Hepatocyte (in vitro differentiated cells): ENCODE results near the gene TSPAN3. TPM values are rescaled to one million over a fixed set of nuclear protein-coding genes. Genes with fewer than 3 reads are reported as not detected.
A peak's percentile ranks its signal among the peaks of the same experiment; 100 is the strongest.

Source experiments
- DNase-seq: peaks from one replicate; pipeline ENCODE4 v3.0.0-alpha.2; 2016; ENCODE audit warnings: low spot score
- H2AFZ ChIP-seq: fragments of 200-600 bp; sonication (generic); 2 replicates; pipeline ENCODE4 v1.6.0; 2016; ENCODE audit warnings: antibody characterized with exemption, mild to moderate bottlenecking
- H3K27ac ChIP-seq: fragments of 200-600 bp; sonication (generic); 2 replicates; pipeline ENCODE4 v1.5.1; 2016; ENCODE audit warnings: mild to moderate bottlenecking
- H3K27me3 ChIP-seq: fragments of 200-600 bp; sonication (generic); 2 replicates; pipeline ENCODE4 v1.6.1; 2016
- H3K36me3 ChIP-seq: fragments of 200-600 bp; sonication (generic); replicated peaks from 2 replicates; pipeline ENCODE4 v1.5.1; 2016; ENCODE audit warnings: low read depth; ENCODE audit not compliant: insufficient read depth
- H3K4me1 ChIP-seq: fragments of 200-600 bp; sonication (generic); 2 replicates; pipeline ENCODE4 v1.5.1; 2016; ENCODE audit warnings: mild to moderate bottlenecking, moderate library complexity; ENCODE audit not compliant: insufficient read depth
- H3K4me2 ChIP-seq: fragments of 200-600 bp; sonication (generic); 2 replicates; pipeline ENCODE4 v1.6.0; 2016
- H3K4me3 ChIP-seq: fragments of 200-600 bp; sonication (generic); 2 replicates; pipeline ENCODE4 v1.5.1; 2016; ENCODE audit warnings: mild to moderate bottlenecking
- H3K79me2 ChIP-seq: fragments of 200-600 bp; sonication (generic); 2 replicates; pipeline ENCODE4 v1.6.0; 2017; ENCODE audit warnings: mild to moderate bottlenecking
- H3K9me2 ChIP-seq: fragments of 200-600 bp; sonication (generic); replicated peaks from 2 replicates; pipeline ENCODE4 v1.6.0; 2017; ENCODE audit warnings: mild to moderate bottlenecking; ENCODE audit not compliant: insufficient read depth
- H3K9me3 ChIP-seq: fragments of 200-600 bp; sonication (generic); 2 replicates; pipeline ENCODE4 v1.5.1; 2016; ENCODE audit warnings: low read depth, mild to moderate bottlenecking
- H4K20me1 ChIP-seq: fragments of 200-600 bp; sonication (generic); 2 replicates; pipeline ENCODE4 v1.6.0; 2016; ENCODE audit warnings: mild to moderate bottlenecking; ENCODE audit not compliant: insufficient read depth, poor library complexity, severe bottlenecking
- EZH2 ChIP-seq: fragments of 200-600 bp; sonication (generic); IDR thresholded peaks from 2 replicates; pipeline ENCODE4 v1.6.1; 2016; ENCODE audit warnings: antibody characterized with exemption, mild to moderate bottlenecking, borderline replicate concordance
- EZH2phosphoT487 ChIP-seq: fragments of 200-600 bp; sonication (generic); IDR thresholded peaks from one replicate; pipeline ENCODE4 v1.6.1; 2018; ENCODE audit warnings: antibody characterized with exemption, mild to moderate bottlenecking, low read depth, moderate library complexity; ENCODE audit not compliant: unreplicated experiment, severe bottlenecking
- WGBS: methylation state at CpG from one replicate; pipeline ENCODE4 v1.1.6; 2016; ENCODE audit warnings: low lambda C conversion rate; ENCODE audit errors: missing lambda C conversion rate; 5-methylcytosine and 5-hydroxymethylcytosine counted together
- polyA plus RNA-seq: library from polyadenylated mRNA; unstranded; fragments of >200 nt; fragmentation: Nextera tagmentation; extraction: Ambion mirVana; gene quantifications from 2 replicates; pipeline ENCODE4 v1.2.1, GENCODE V29; 2016
- total RNA-seq: library from RNA; depleted of rRNA; stranded (reverse); fragments of >200 nt; gene quantifications from 2 replicates; pipeline ENCODE4 v1.2.3, GENCODE V29; 2014
- TF ChIP-seq, protein P1 (sequence below): fragments of 200-600 bp; sonication (generic); IDR thresholded peaks from 2 replicates; pipeline ENCODE4 v1.5.1; 2016; ENCODE audit warnings: antibody characterized with exemption, mild to moderate bottlenecking; ENCODE audit not compliant: poor library complexity

TSPAN3 gene
- total and polyA plus RNA-seq, 2 experiments from 2014 or later: 514 to 540 TPM

DNA sequence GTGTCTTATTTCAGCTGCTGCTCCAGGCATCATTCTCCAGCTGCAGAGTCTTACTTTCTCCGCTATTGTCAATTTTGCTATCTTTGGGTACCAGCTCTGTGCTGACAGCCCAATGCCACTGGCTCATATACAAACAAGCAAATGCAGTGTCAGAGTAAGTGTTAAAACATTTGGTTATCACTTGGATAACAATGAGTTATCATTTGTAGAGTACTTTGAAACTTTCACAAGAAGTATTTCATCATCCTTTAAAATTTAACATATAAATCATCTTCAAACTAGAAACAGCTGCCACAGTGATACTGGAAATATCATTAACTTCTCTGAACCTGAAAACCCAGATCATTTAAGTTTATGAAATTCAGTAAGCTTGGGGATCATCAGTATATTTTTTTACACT is 13.8 kb downstream of the TSPAN3 start:
- Histone ChIP-seq H3K4me2 (no peak overlapping the region), H3K4me3 (no peak overlapping the region), H2AFZ (no peak overlapping the region), H3K9me2 (no peaks in the 10 kb centered on the region), H3K9me3 (no peaks in the 10 kb centered on the region), H3K36me3 (no peaks in the 10 kb centered on the region), H4K20me1 (peaks cover 73% of the 10 kb centered on the region), H3K27me3 (no peaks in the 10 kb centered on the region), H3K27ac (peak overlapping the region; percentile 20), H3K4me1 (peaks cover 60% of the 10 kb centered on the region), H3K79me2 (peaks cover 98% of the 10 kb centered on the region)
- TF ChIP-seq EZH2 (no peak), EZH2phosphoT487 (no peak)
- TF ChIP-seq, protein P1, sequence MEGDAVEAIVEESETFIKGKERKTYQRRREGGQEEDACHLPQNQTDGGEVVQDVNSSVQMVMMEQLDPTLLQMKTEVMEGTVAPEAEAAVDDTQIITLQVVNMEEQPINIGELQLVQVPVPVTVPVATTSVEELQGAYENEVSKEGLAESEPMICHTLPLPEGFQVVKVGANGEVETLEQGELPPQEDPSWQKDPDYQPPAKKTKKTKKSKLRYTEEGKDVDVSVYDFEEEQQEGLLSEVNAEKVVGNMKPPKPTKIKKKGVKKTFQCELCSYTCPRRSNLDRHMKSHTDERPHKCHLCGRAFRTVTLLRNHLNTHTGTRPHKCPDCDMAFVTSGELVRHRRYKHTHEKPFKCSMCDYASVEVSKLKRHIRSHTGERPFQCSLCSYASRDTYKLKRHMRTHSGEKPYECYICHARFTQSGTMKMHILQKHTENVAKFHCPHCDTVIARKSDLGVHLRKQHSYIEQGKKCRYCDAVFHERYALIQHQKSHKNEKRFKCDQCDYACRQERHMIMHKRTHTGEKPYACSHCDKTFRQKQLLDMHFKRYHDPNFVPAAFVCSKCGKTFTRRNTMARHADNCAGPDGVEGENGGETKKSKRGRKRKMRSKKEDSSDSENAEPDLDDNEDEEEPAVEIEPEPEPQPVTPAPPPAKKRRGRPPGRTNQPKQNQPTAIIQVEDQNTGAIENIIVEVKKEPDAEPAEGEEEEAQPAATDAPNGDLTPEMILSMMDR: no peak
- no peak for DNase-seq
- 97% methylated on average over 1 of the region's 1 CpG for WGBS

DNA sequence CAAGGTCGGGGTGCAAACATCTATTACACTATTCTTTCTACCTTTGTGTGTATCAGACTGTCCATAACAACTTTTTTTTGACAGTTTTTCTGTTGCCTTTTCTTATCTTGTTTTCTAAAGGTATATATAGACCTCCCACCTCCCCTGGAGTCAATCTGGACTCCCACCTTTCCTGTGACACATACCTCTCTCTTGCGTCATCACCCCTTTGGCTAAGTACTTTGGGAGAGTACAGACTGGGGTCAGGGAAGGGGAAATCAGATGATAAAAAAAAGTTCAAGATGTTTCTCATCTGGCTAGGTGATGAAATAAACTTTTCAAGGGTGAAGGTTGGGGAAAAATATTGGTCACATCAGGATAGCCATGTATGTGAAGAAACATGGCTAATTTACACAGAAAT is 17.2 kb downstream of the TSPAN3 start:
- WGBS: 95% methylated on average over 2 of the region's 2 CpGs
- peaks cover 31% of the 10 kb centered on the region for H3K4me1 ChIP-seq

DNA sequence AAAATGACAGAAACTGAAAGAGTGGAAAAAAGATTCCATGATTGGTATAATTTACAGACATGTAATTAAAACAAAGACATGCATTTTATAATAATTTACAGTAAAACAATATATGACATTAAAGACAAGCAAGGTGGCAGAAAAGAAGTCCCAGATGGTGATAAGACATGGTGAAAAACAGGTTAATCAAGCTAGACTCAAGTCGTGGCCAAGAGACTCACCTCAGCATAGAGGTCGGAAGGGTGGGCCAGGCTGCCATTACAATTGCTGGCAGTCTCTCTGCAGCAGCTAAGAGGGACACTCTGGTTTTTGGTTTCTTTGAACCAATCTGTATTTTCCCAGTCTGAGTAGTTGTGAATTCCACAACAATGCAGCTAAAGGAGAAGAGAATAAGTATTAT is 18.4 kb downstream of the TSPAN3 start:
- Histone ChIP-seq H3K4me1 (peaks cover 20% of the 10 kb centered on the region), H3K4me2 (no peak overlapping the region), H3K4me3 (no peak overlapping the region), H4K20me1 (peaks cover 28% of the 10 kb centered on the region), H3K9me2 (no peaks in the 10 kb centered on the region), H3K27me3 (no peaks in the 10 kb centered on the region), H3K27ac (no peak overlapping the region), H2AFZ (no peak overlapping the region), H3K9me3 (no peaks in the 10 kb centered on the region), H3K36me3 (no peaks in the 10 kb centered on the region), H3K79me2 (peaks cover 82% of the 10 kb centered on the region)
- DNase-seq: no peak
- WGBS: 75% methylated on average over 2 of the region's 2 CpGs
- no peak for TF ChIP-seq EZH2phosphoT487
- TF ChIP-seq EZH2: no peak
- TF ChIP-seq, protein P1: no peak

More for the DNA sequence above, 17.2 kb downstream of the TSPAN3 start:
- H3K4me3 ChIP-seq: no peak overlapping the region
- no peak for DNase-seq
- TF ChIP-seq, protein P1: no peak
- no peak for TF ChIP-seq EZH2phosphoT487
- TF ChIP-seq EZH2: no peak
- no peak overlapping the region for H2AFZ ChIP-seq
- H3K79me2 ChIP-seq: peaks cover 91% of the 10 kb centered on the region
- H3K9me3 ChIP-seq: no peaks in the 10 kb centered on the region
- H3K27ac ChIP-seq: no peak overlapping the region
- H3K4me2 ChIP-seq: no peak overlapping the region
- no peaks in the 10 kb centered on the region for H3K9me2 ChIP-seq
- no peaks in the 10 kb centered on the region for H3K36me3 ChIP-seq
- peaks cover 40% of the 10 kb centered on the region for H4K20me1 ChIP-seq
- H3K27me3 ChIP-seq: no peaks in the 10 kb centered on the region
